ENCODE measurements around the gene PLSCR1. TPM values are rescaled to one million over a fixed set of nuclear protein-coding genes. Genes with fewer than 3 reads are reported as not detected.

PLSCR1 gene
- total RNA-seq, 2 donors from 2014 or later: 189 to 250 TPM

- Mint-ChIP-seq H3K27me3 (ENCODE audit: insufficient read depth) (no peaks in the 10 kb centered on the region), H3K9me3 (peaks cover 8% of the 10 kb centered on the region), H3K27ac (no peak overlapping the region), H3K36me3 (ENCODE audit: low read depth) (peaks cover 2% of the 10 kb centered on the region), H3K4me1 (peaks cover 46% of the 10 kb centered on the region), H3K4me3 (no peak overlapping the region)
- Histone ChIP-seq H3K9me3 (ENCODE audit: control insufficient read depth, low read length) (peaks cover 4% of the 10 kb centered on the region), H3K27me3 (ENCODE audit: control insufficient read depth, insufficient read depth, low read length, poor library complexity, severe bottlenecking) (no peaks in the 10 kb centered on the region), H3K36me3 (ENCODE audit: control insufficient read depth, insufficient read depth, low read length) (no peaks in the 10 kb centered on the region), H3K27ac (ENCODE audit: low read depth, low read length) (no peak overlapping the region), H3K9ac (ENCODE audit: extremely low read depth, low read length, poor library complexity, severe bottlenecking) (no peak overlapping the region), H3K4me1 (ENCODE audit: control insufficient read depth, insufficient read depth, low read length) (peaks cover 14% of the 10 kb centered on the region), H3K4me3 (ENCODE audit: low read length) (no peak overlapping the region)
- TF ChIP-seq CTCF (conservative IDR thresholded peaks at IDR 0.05): no peak
- no peak for DNase-seq
- 81 to 100% methylated on average over 1 of the region's 1 CpG for whole genome bisulfite sequencing, 2 experiments (ENCODE audit: insufficient coverage in 1 of 2, insufficient read length in 1 of 2)
Measured at GRCh38 chr3:146502887-146503460, 41.4 kb downstream of the PLSCR1 start.

GRCh38 chr3:146501752-146502151, 42.7 kb downstream of the PLSCR1 start:
- H3K4me3 ChIP-seq (ENCODE audit: low read length): no peak overlapping the region
- H3K9me3 Mint-ChIP-seq: peaks cover 16% of the 10 kb centered on the region
- peaks cover 5% of the 10 kb centered on the region for H3K36me3 Mint-ChIP-seq (ENCODE audit: low read depth)
- DNase-seq: no peak
- TF ChIP-seq CTCF (conservative IDR thresholded peaks at IDR 0.05): no peak
- H3K4me3 Mint-ChIP-seq: no peak overlapping the region
- H3K9ac ChIP-seq (ENCODE audit: extremely low read depth, low read length, poor library complexity, severe bottlenecking): no peak overlapping the region
- H3K27me3 ChIP-seq (ENCODE audit: control insufficient read depth, insufficient read depth, low read length, poor library complexity, severe bottlenecking): no peaks in the 10 kb centered on the region
- peaks cover 33% of the 10 kb centered on the region for H3K4me1 Mint-ChIP-seq
- H3K36me3 ChIP-seq (ENCODE audit: control insufficient read depth, insufficient read depth, low read length): no peaks in the 10 kb centered on the region
- H3K27me3 Mint-ChIP-seq (ENCODE audit: insufficient read depth): no peaks in the 10 kb centered on the region
- H3K27ac ChIP-seq (ENCODE audit: low read depth, low read length): no peak overlapping the region
- no peak overlapping the region for H3K27ac Mint-ChIP-seq
- peaks cover 10% of the 10 kb centered on the region for H3K9me3 ChIP-seq (ENCODE audit: control insufficient read depth, low read length)
- H3K4me1 ChIP-seq (ENCODE audit: control insufficient read depth, insufficient read depth, low read length): peaks cover 9% of the 10 kb centered on the region

- 100% methylated on average over 1 of the region's 1 CpG for WGBS, 2 experiments (ENCODE audit: insufficient coverage in 1 of 2, insufficient read length in 1 of 2)
- H3K4me3 ChIP-seq (ENCODE audit: low read length): no peak overlapping the region
- H3K27me3 Mint-ChIP-seq (ENCODE audit: insufficient read depth): no peaks in the 10 kb centered on the region
- H3K4me1 ChIP-seq (ENCODE audit: control insufficient read depth, insufficient read depth, low read length): peaks cover 7% of the 10 kb centered on the region
- H3K27ac Mint-ChIP-seq: no peak overlapping the region
- H3K4me1 Mint-ChIP-seq: peaks cover 19% of the 10 kb centered on the region
- no peak for DNase-seq
- H3K9me3 ChIP-seq (ENCODE audit: control insufficient read depth, low read length): peaks cover 10% of the 10 kb centered on the region
- no peak overlapping the region for H3K27ac ChIP-seq (ENCODE audit: low read depth, low read length)
- no peaks in the 10 kb centered on the region for H3K36me3 ChIP-seq (ENCODE audit: control insufficient read depth, insufficient read depth, low read length)
- no peak overlapping the region for H3K9ac ChIP-seq (ENCODE audit: extremely low read depth, low read length, poor library complexity, severe bottlenecking)
- no peaks in the 10 kb centered on the region for H3K27me3 ChIP-seq (ENCODE audit: control insufficient read depth, insufficient read depth, low read length, poor library complexity, severe bottlenecking)
- peaks cover 5% of the 10 kb centered on the region for H3K36me3 Mint-ChIP-seq (ENCODE audit: low read depth)
- no peak for TF ChIP-seq CTCF (conservative IDR thresholded peaks at IDR 0.05)
- H3K9me3 Mint-ChIP-seq: peaks cover 22% of the 10 kb centered on the region
- H3K4me3 Mint-ChIP-seq: no peak overlapping the region
Measured at GRCh38 chr3:146499701-146500100, 44.7 kb downstream of the PLSCR1 start.

Data from endodermal cell (in vitro differentiated cells).